HK-2 (cell line): ENCODE data around the gene PCBP3.
"Not testable (repeated sequence)": the region's sequence is repeated elsewhere in the genome, so short reads cannot be mapped to it uniquely, and the experiment has no call there.

Source experiments
- DNase-seq: peaks from one replicate; pipeline ENCODE4 v3.0.0-alpha.2; 2018; ENCODE audit not compliant: unreplicated experiment

The PCBP3 gene

GRCh38 chr21:45945066-45945867, 301.7 kb downstream of the PCBP3 start:
- DNase-seq = no peak

GRCh38 chr21:45945868-45946210, 302.3 kb downstream of the PCBP3 start:
- DNase-seq = no peak

- no peak for DNase-seq
These were observed 303.8 kb downstream of the PCBP3 start for GRCh38 chr21:45947296-45947695.

- no peak for DNase-seq
These were observed 304.3 kb downstream of the PCBP3 start for GRCh38 chr21:45947716-45948255.

GRCh38 chr21:45948576-45949141, 305.1 kb downstream of the PCBP3 start:
- no peak for DNase-seq

- DNase-seq = no peak
These were observed 306.6 kb downstream of the PCBP3 start for GRCh38 chr21:45949928-45950739.

- DNase-seq = peak; percentile 33
These were observed 307.4 kb downstream of the PCBP3 start for GRCh38 chr21:45950740-45951515.

- DNase-seq = no peak
These were observed 308.2 kb downstream of the PCBP3 start for GRCh38 chr21:45951676-45952075.

- DNase-seq = not testable (repeated sequence)
These were observed 309.0 kb downstream of the PCBP3 start for GRCh38 chr21:45952527-45952926.

GRCh38 chr21:45952974-45953373, 309.4 kb downstream of the PCBP3 start:
- no peak for DNase-seq

GRCh38 chr21:45954261-45954660, 310.7 kb downstream of the PCBP3 start:
- no peak for DNase-seq

- DNase-seq = no peak
These were observed 311.4 kb downstream of the PCBP3 start for GRCh38 chr21:45954921-45955320.

GRCh38 chr21:45957551-45957950, 314.0 kb downstream of the PCBP3 start:
- no peak for DNase-seq

- DNase-seq = no peak
These were observed 314.6 kb downstream of the PCBP3 start for GRCh38 chr21:45957981-45958600.

- DNase-seq = no peak
These were observed 315.7 kb downstream of the PCBP3 start for GRCh38 chr21:45959182-45959581.

GRCh38 chr21:45959779-45960390, 316.4 kb downstream of the PCBP3 start:
- no peak for DNase-seq

GRCh38 chr21:45961408-45961807, 317.9 kb downstream of the PCBP3 start:
- not testable (repeated sequence) for DNase-seq

- DNase-seq = no peak
These were observed 319.2 kb downstream of the PCBP3 start for GRCh38 chr21:45962531-45963231.

GRCh38 chr21:45963232-45963570, 319.7 kb downstream of the PCBP3 start:
- no peak for DNase-seq

GRCh38 chr21:45964649-45965048, 321.1 kb downstream of the PCBP3 start:
- no peak for DNase-seq
